Measurements from ENCODE around the gene NUDT15.
A peak's percentile ranks its signal among the peaks of the same experiment; 100 is the strongest.
"Not testable (repeated sequence)": the region's sequence is repeated elsewhere in the genome, so short reads cannot be mapped to it uniquely, and the experiment has no call there.

NUDT15 gene

GRCh38 chr13:48037346-48038173, at the start of gene NUDT15:
TSS of gene NUDT15 (plus strand) at chr13:48037726. CDS start at chr13:48037747, 21 bp downstream.
- peak; percentile 82 for DNase-seq (ENCODE audit: low read depth)

- no peak for DNase-seq (ENCODE audit: low read depth)
Measured at GRCh38 chr13:47990427-47990826, 47.1 kb upstream of the NUDT15 start.

GRCh38 chr13:47990920-47991466, 46.5 kb upstream of the NUDT15 start:
- DNase-seq (ENCODE audit: low read depth): no peak

GRCh38 chr13:47991859-47992258, 45.7 kb upstream of the NUDT15 start:
- no peak for DNase-seq (ENCODE audit: low read depth)

GRCh38 chr13:47997384-47997783, 40.1 kb upstream of the NUDT15 start:
- DNase-seq (ENCODE audit: low read depth): no peak

- no peak for DNase-seq (ENCODE audit: low read depth)
Measured at GRCh38 chr13:47999973-48000372, 37.6 kb upstream of the NUDT15 start.

- DNase-seq (ENCODE audit: low read depth): no peak
Measured at GRCh38 chr13:48000559-48001113, 36.9 kb upstream of the NUDT15 start.

GRCh38 chr13:48001114-48001881, 36.2 kb upstream of the NUDT15 start, which contains the start of gene SUCLA2:
TSS of gene SUCLA2 (minus strand) at chr13:48001273. CDS start at chr13:48001269, 4 bp downstream.
- DNase-seq (ENCODE audit: low read depth): peak; percentile 30

GRCh38 chr13:48001999-48002398, 35.5 kb upstream of the NUDT15 start:
- not testable (repeated sequence) for DNase-seq (ENCODE audit: low read depth)

- no peak for DNase-seq (ENCODE audit: low read depth)
Measured at GRCh38 chr13:48004201-48004600, 33.3 kb upstream of the NUDT15 start.

- no peak for DNase-seq (ENCODE audit: low read depth)
Measured at GRCh38 chr13:48006396-48006795, 31.1 kb upstream of the NUDT15 start.

GRCh38 chr13:48009284-48009683, 28.2 kb upstream of the NUDT15 start:
- DNase-seq (ENCODE audit: low read depth): peak; percentile 40

- no peak for DNase-seq (ENCODE audit: low read depth)
Measured at GRCh38 chr13:48010698-48011097, 26.8 kb upstream of the NUDT15 start.

- DNase-seq (ENCODE audit: low read depth): no peak
Measured at GRCh38 chr13:48012668-48013067, 24.9 kb upstream of the NUDT15 start.

GRCh38 chr13:48014359-48014758, 23.2 kb upstream of the NUDT15 start:
- no peak for DNase-seq (ENCODE audit: low read depth)

GRCh38 chr13:48018637-48019036, 18.9 kb upstream of the NUDT15 start:
- DNase-seq (ENCODE audit: low read depth): no peak

- DNase-seq (ENCODE audit: low read depth): no peak
Measured at GRCh38 chr13:48019796-48020195, 17.7 kb upstream of the NUDT15 start.

- no peak for DNase-seq (ENCODE audit: low read depth)
Measured at GRCh38 chr13:48028066-48028465, 9.5 kb upstream of the NUDT15 start.

GRCh38 chr13:48029859-48030258, 7.7 kb upstream of the NUDT15 start:
- DNase-seq (ENCODE audit: low read depth): no peak

GRCh38 chr13:48038761-48039160, 1.2 kb downstream of the NUDT15 start:
- no peak for DNase-seq (ENCODE audit: low read depth)

- DNase-seq (ENCODE audit: low read depth): no peak
Measured at GRCh38 chr13:48040049-48040448, 2.5 kb downstream of the NUDT15 start.

- no peak for DNase-seq (ENCODE audit: low read depth)
Measured at GRCh38 chr13:48040896-48041295, 3.4 kb downstream of the NUDT15 start.

All from non-pigmented ciliary epithelial cell (primary cell).